ENCODE results near the gene CD7. TPM values are rescaled to one million over a fixed set of nuclear protein-coding genes. Genes with fewer than 3 reads are reported as not detected.

The CD7 gene
- total and polyA plus RNA-seq, 9 of the 15 experiments (the other 6 are each of a cell fraction or from before 2014, with no cell fraction given): 0.21 to 0.35 TPM; not detected in 7

- 43% methylated on average over 17 of the region's 21 CpGs for WGBS (ENCODE audit: insufficient coverage, low coverage, missing lambda C conversion rate)
- Histone ChIP-seq H3K9me3 (replicated peaks; ENCODE audit: control insufficient read depth, insufficient read depth, low read depth, low read length) (peaks cover 10% of the 10 kb centered on the region), H3K4me1 (replicated peaks in 1 of 2; ENCODE audit: control insufficient read depth in 2 of 2, insufficient read depth in 2 of 2, low read length in 2 of 2) (peaks cover 43 to 98% of the 10 kb centered on the region in 2 experiments), H3K36me3 (ENCODE audit: control insufficient read depth, insufficient read depth, low read length) (no peaks in the 10 kb centered on the region), H3K9me1 (ENCODE audit: control insufficient read depth, insufficient read depth, low read length) (no peaks in the 10 kb centered on the region), H3K4me2 (ENCODE audit: insufficient read depth, low read length) (no peak overlapping the region), H3K27ac (ENCODE audit: extremely low read depth, low read depth, low read length) (no peak overlapping the region), H3K4me3 (no peak overlapping the region), H3K79me2 (ENCODE audit: control insufficient read depth, insufficient read depth, low read length) (no peaks in the 10 kb centered on the region), H3K27me3 (ENCODE audit: control insufficient read depth in 2 of 2, insufficient read depth in 2 of 2, low read length in 2 of 2) (no peaks in the 10 kb centered on the region), H3K9ac (ENCODE audit: insufficient read depth in 1 of 2, low read depth in 2 of 2, low read length in 2 of 2) (peak overlapping the region in 1 of 2 experiments; percentile 74; a peak in 2 of 4 replicates), H4K20me1 (replicated peaks; ENCODE audit: control insufficient read depth, insufficient read depth, low read length) (no peaks in the 10 kb centered on the region), H2AFZ (ENCODE audit: low read depth, low read length) (no peak overlapping the region; the same call in 1 of the 2 replicates)
- CTCF ChIA-PET (ENCODE audit: low intra/inter-chr PET ratio): interaction anchor here (0.6 to 1.0 kb wide), 2 partner anchors 83 to 88 kb away, joined by 3 read pairs; no protein-coding TSS in a partner anchor
- no TSS peak for BruUV-seq (replicated peaks)
- intact Hi-C loops (cut with micrococcal nuclease): loop anchor here (1.0 to 2.0 kb wide), 2 partner anchors 78 to 83 kb away; no protein-coding TSS in a partner anchor
- ATAC-seq (peak; percentile 15; the same call in 1 of the 3 replicates), FAIRE-seq (no peak), DNase-seq (ENCODE audit: extremely low read depth in 1 of 4, low spot score in 3 of 4) (no peak)
- TF ChIP-seq, protein P1, sequence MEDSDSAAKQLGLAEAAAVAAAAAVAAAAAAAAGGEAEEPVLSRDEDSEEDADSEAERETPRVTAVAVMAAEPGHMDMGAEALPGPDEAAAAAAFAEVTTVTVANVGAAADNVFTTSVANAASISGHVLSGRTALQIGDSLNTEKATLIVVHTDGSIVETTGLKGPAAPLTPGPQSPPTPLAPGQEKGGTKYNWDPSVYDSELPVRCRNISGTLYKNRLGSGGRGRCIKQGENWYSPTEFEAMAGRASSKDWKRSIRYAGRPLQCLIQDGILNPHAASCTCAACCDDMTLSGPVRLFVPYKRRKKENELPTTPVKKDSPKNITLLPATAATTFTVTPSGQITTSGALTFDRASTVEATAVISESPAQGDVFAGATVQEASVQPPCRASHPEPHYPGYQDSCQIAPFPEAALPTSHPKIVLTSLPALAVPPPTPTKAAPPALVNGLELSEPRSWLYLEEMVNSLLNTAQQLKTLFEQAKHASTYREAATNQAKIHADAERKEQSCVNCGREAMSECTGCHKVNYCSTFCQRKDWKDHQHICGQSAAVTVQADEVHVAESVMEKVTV (CRISPR knock-in tag; IDR thresholded peaks at IDR 0.05): no peak
- TF ChIP-seq NBN (IDR thresholded peaks at IDR 0.05; ENCODE audit: low read depth) (no peak), SPI1 (IDR thresholded peaks at IDR 0.05; ENCODE audit: borderline replicate concordance, low read depth, low read length) (no peak), ZNF24 (IDR thresholded peaks at IDR 0.05) (no peak), MYC (IDR thresholded peaks at IDR 0.05; ENCODE audit: low read depth, low read length) (no peak), MYC (CRISPR knock-in tag; IDR thresholded peaks at IDR 0.05; ENCODE audit: borderline replicate concordance, low read depth) (0 out of 2 replicates have a peak, but pooled peaks have one; percentile 39), HDGF (IDR thresholded peaks at IDR 0.05) (0 out of 2 replicates have a peak, but pooled peaks have one; percentile 49), ZKSCAN3 (CRISPR knock-in tag; IDR thresholded peaks at IDR 0.05) (no peak)
- in situ Hi-C loops (cut with MboI): no loop called here
- POLR2A ChIA-PET: no interaction called here
Observed at GRCh38 chr17:82321947-82322466, 4.6 kb upstream of the CD7 start.

Measured in K562 (cell line).